Measurements from ENCODE around the gene SP6. TPM values are rescaled to one million over a fixed set of nuclear protein-coding genes. Genes with fewer than 3 reads are reported as not detected.

SP6 gene
- total RNA-seq, 1 experiment from 2014 or later = 10.8 TPM

DNA sequence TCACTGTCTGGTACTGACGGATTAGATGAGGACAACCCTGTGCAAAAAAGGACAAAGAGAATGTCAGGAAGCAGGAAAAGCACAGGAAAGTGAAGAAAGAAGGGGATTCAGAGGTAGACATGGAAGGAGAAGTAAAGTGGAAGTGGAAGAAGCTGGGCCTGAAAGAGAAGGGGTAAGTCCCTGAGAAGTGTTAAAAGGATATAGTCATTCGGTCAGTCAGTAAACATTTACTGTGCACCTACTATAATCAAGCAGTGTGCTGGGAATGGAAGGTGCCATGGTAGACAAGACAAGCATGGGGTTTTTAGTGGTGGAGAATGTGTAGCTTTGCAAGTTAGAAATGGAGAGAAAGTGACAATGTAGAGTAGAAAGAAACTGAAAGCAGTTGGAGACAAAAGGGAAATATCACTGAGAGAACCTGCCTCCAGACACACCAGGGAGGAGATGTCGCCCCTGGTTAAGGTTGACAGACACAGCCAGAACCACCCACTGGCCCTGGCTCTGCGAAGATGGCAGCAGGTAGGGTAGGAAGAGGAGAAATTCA lies 40.7 kb upstream of the SP6 start:
- H3K9me3 ChIP-seq (ENCODE audit: control insufficient read depth in 1 of 2, insufficient read depth in 1 of 2, low read depth in 1 of 2, low read length in 2 of 2) = no peaks in the 10 kb centered on the region
- DNase-seq (ENCODE audit: low read depth, low spot score) (no peak), ATAC-seq (no peak)
- no peak overlapping the region for H3K4me2 ChIP-seq (ENCODE audit: low read length)
- BruUV-seq (replicated peaks) = no TSS peak
- no peak overlapping the region for H2AFZ ChIP-seq (ENCODE audit: low read depth, low read length, poor library complexity, severe bottlenecking)
- no peaks in the 10 kb centered on the region for H3K9me2 ChIP-seq (ENCODE audit: insufficient read depth)
- no peak overlapping the region for H3K9ac ChIP-seq (ENCODE audit: low read length)
- no peaks in the 10 kb centered on the region for H4K20me1 ChIP-seq (ENCODE audit: insufficient read depth)
- H3K36me3 ChIP-seq (ENCODE audit: control insufficient read depth in 1 of 2, insufficient read depth in 2 of 2, low read length in 2 of 2) = no peaks in the 10 kb centered on the region
- ChIA-PET RAD21 (ENCODE audit: low non-redundant PET in 1 of 2, low total read pairs in 2 of 2, uncharacterized antibody in 2 of 2, unreplicated experiment in 2 of 2) (interaction anchor here (1.2 to 3.5 kb wide), 3 partner anchors 49 to 126 kb away, joined by 5 to 43 read pairs (median 11); partner anchors contain the start of gene SCRN2 (in 1 of the 2)), POLR2A (interaction anchor here (1.6 to 2.9 kb wide), 3 partner anchors 49 to 50 kb away, joined by 6 to 15 read pairs (median 6); partner anchors contain the start of gene SCRN2), CTCF (interaction anchor here (0.9 to 8.7 kb wide), 5 partner anchors 22 to 123 kb away, joined by 3 to 393 read pairs (median 3); partner anchors contain the start of genes LRRC46, MRPL10, OSBPL7 and SCRN2)
- no peak overlapping the region for H3K4me3 ChIP-seq (replicated peaks in 1 of 2; ENCODE audit: low read depth in 1 of 2, low read length in 2 of 2)
- H3K27me3 ChIP-seq (ENCODE audit: insufficient read depth, low read length) = no peaks in the 10 kb centered on the region
- H3K27ac ChIP-seq (ENCODE audit: low read depth, low read length) = no peak overlapping the region
- H3K4me1 ChIP-seq (ENCODE audit: control insufficient read depth in 1 of 2, insufficient read depth in 2 of 2, low read length in 2 of 2) = peaks cover 0 to 24% of the 10 kb centered on the region in 2 experiments; a peak in 2 of 4 replicates
- intact Hi-C loops (cut with micrococcal nuclease) = loop anchor here (10.0 kb wide), 1 partner anchor 237 kb away; no protein-coding TSS in a partner anchor
- TF ChIP-seq ZFX (IDR thresholded peaks at IDR 0.05) = no peak
- TF ChIP-seq, protein P1, sequence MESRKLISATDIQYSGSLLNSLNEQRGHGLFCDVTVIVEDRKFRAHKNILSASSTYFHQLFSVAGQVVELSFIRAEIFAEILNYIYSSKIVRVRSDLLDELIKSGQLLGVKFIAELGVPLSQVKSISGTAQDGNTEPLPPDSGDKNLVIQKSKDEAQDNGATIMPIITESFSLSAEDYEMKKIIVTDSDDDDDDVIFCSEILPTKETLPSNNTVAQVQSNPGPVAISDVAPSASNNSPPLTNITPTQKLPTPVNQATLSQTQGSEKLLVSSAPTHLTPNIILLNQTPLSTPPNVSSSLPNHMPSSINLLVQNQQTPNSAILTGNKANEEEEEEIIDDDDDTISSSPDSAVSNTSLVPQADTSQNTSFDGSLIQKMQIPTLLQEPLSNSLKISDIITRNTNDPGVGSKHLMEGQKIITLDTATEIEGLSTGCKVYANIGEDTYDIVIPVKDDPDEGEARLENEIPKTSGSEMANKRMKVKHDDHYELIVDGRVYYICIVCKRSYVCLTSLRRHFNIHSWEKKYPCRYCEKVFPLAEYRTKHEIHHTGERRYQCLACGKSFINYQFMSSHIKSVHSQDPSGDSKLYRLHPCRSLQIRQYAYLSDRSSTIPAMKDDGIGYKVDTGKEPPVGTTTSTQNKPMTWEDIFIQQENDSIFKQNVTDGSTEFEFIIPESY (IDR thresholded peaks at IDR 0.05; ENCODE audit: extremely low read depth, insufficient replicate concordance, low read length) = no peak
- TF ChIP-seq EZH2phosphoT487 (IDR thresholded peaks at IDR 0.05; ENCODE audit: borderline replicate concordance) = no peak
- TF ChIP-seq, protein P2, sequence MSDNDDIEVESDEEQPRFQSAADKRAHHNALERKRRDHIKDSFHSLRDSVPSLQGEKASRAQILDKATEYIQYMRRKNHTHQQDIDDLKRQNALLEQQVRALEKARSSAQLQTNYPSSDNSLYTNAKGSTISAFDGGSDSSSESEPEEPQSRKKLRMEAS (IDR thresholded peaks at IDR 0.05) = no peak
- TF ChIP-seq ELF1 (IDR thresholded peaks at IDR 0.05; ENCODE audit: borderline replicate concordance, low read depth) = no peak
- no peak for TF ChIP-seq TCF7L2 (IDR thresholded peaks at IDR 0.05; ENCODE audit: borderline replicate concordance, extremely low read depth, insufficient read depth, insufficient read length)
- no peak for TF ChIP-seq FOSL1 (IDR thresholded peaks at IDR 0.05; ENCODE audit: low read depth)
- H3K79me2 ChIP-seq (ENCODE audit: insufficient read depth, low read length) = peaks cover 1% of the 10 kb centered on the region; the same call in 1 of the 2 replicates

Data from HCT116 (cell line).